ENCODE measurements around the gene FOXRED2.
"Not testable (repeated sequence)": the region's sequence is repeated elsewhere in the genome, so short reads cannot be mapped to it uniquely, and the experiment has no call there.

The FOXRED2 gene

GRCh38 chr22:36469094-36469710 is 37.6 kb downstream of the FOXRED2 start:
- DNase-seq (ENCODE audit: low read depth), result no peak

DNA sequence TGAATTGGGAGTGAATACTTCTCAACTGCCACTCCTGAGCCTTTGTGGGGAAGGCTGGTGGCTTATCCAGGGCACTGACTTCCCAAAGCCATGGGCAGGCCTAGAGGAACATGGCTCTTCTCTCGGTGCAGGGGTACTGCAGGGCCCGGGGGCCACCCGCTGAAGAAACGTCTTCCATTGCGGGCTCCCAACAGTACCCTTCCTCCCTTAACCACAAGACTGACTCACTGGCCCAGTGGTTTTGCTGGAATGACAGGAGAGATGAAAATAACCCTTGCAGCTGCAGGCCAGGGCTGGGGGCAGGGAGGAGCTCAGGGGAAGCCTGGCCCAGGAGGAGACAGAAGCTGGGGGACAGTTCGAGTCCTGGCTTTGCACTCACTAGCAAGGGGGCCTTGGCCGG is 38.9 kb downstream of the FOXRED2 start:
- no peak for DNase-seq (ENCODE audit: low read depth)

GRCh38 chr22:36467042-36467810 is 39.6 kb downstream of the FOXRED2 start:
- no peak for DNase-seq (ENCODE audit: low read depth)

DNA sequence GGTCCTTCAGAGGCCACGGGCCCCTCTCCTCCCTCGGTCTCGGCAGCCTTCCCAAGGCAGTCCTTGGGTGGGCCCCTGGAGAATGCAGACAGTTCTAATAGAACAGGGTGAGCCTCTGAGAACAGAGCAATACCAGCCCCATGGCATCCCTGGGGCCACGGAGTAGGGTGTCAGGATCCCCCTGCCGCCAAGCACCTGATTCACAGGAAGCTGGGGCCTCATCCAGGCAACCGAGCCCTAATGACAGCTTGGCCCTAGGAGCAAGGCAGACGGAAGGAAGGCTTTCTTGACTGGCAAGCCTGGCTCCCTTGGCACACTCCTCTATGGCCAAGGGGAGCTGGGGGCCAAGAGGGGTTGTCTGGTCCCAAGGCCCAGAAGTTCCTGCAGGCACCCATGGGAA is 40.6 kb downstream of the FOXRED2 start:
- DNase-seq (ENCODE audit: low read depth), result no peak

- DNase-seq (ENCODE audit: low read depth), result no peak
Measured at GRCh38 chr22:36465232-36466021, 41.4 kb downstream of the FOXRED2 start.

DNA sequence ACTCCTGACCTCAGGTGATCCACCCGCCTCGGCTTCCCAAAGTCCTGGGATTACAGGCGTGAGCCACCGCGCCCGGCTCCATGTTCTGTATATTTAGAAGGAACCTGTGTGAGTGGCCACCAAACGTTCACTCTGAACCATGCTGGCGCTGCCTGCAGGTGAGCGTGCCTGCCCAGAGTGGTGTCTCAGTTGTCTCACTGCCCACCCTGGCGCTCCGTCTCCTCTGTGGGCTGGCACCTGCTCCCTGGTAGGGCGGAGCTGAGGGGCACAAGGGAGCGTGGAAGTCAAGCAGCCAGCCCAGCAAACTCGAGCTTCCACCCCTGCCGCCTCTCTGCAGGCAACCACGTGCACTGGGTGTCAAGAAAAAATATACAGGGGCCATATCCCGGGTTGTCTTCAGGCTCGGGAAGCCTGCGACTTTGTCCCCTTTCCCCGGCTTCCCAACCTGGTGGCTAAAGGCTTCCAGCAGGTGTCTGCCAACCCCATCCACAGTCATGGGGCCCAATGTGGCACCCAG is 42.1 kb downstream of the FOXRED2 start:
- no peak for DNase-seq (ENCODE audit: low read depth)

GRCh38 chr22:36463783-36464184 is 43.1 kb downstream of the FOXRED2 start:
- no peak for DNase-seq (ENCODE audit: low read depth)

GRCh38 chr22:36461665-36462649 is 44.9 kb downstream of the FOXRED2 start:
- DNase-seq (ENCODE audit: low read depth), result no peak

DNA sequence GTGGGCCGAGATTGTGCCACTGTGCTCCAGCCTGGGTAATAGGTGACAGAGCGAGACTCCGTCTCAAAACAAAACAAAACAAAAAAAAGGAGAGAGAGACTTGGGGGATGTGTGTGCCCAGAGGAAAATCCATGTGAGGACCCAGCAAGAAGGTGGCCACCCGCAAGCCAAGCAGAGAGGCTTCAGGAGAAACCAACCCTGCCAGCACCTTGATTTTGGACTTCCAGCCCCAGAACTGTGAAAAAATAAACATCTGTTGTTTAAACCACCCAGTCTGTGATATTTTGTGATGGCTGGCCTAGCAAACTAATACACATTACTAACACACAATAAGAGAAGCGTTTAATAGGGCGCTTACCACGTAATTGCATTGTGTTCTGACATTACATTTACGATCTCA is 46.6 kb downstream of the FOXRED2 start:
- no peak for DNase-seq (ENCODE audit: low read depth)

DNA sequence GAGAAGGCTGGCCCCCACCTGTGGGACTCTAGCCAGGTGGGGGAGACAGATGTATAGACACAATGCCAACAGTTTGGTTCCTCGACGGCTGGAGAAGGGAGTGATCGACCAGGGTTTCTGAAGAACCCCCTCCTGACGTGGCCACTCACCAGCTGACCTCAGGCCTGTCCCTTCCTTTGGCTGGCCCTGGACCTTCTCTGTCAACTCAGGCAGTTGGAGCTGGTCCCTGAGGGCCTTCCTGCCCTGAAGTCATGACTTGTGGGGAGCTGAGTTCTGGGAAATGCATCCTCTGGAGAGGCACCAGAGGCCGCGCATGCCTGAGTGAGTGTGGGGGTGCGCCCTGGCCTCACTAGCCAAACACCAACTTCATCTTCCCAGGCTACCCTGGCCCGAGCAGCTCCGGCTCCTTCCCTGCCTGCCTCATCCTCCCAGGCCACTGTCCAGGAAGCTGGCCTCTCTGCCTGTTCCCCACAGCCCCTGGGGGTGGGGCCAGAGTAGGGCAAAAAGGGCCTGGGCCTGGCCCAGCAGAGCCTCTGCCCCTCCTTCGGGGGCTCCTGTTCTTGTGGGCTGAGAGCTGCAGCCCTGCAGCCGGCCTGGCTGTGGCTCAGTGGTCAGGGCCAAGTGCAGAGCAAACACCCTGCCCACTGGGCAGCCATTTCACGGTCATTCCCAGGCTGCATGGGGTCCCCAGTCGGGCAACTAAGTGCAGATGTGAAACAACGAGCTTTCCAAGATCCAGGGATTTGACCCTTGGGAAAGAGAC is 49.0 kb downstream of the FOXRED2 start:
- no peak for DNase-seq (ENCODE audit: low read depth)

- no peak for DNase-seq (ENCODE audit: low read depth)
Measured at GRCh38 chr22:36456464-36456845, 50.4 kb downstream of the FOXRED2 start.

- DNase-seq (ENCODE audit: low read depth), result no peak
Measured at GRCh38 chr22:36455571-36456463, 51.0 kb downstream of the FOXRED2 start.

DNA sequence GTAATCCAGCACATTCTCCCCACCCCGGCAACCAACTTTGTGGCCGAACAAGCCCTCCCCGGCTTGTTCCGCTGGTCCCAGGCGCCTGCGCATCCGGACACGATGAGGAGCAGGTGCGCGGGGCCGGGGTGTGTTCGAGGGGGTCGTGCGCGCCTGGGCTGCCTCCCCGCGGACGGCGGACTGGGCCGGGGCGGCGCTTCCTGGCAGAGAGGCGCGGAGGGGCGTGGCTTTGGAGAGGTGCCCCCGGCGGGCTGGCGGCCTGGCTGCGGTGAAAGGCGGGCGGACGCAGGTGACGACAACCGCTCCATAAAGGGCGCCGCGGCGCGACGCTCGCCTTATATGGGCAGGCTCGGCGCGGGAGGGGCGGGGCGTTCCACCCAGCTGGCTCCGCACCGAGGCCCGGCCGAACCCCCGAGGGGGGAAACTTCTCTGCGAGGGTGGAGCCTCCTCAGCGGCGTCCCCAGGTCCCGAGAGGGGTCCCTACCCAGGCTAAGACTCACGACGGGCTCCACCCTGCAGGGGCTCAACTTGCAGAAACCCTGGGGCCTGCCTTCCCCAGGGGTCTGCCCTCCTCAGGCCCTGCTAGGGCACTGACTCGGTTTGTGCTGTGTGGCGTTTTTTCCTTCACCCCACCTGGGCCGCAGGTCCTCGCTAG is 51.8 kb downstream of the FOXRED2 start:
- peak; percentile 95 for DNase-seq (ENCODE audit: low read depth)

GRCh38 chr22:36453855-36454378 is 52.9 kb downstream of the FOXRED2 start:
- DNase-seq (ENCODE audit: low read depth), result no peak

DNA sequence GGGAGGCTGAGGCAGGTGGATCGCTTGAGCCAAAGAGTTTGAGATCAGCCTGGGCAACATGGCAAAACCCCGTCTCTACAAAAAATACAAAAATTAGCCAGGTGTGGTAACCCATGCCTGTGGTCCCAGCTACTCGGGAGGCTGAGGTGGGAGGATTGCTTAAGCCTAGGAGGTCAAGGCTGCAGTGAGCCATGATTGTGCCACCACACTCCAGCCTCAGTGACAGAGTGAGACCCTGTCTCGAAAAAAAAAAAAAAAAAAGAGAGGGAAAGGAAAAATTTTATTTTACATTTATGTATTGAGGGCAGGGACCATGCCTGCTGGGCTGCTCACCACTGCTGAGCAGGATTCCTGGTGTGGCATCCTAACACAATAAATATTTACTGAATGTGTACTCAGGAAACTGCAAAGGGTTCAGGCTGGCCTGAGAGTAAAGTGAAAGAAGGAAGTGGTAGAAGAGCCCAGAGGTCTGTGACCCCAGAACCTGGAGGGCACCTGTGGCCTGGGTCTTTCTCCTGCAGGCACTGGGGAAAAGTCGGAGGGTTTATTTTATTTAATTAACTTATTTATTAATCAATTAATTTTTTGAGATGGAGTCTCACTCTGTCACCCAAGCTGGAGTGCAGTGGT is 53.7 kb downstream of the FOXRED2 start:
- DNase-seq (ENCODE audit: low read depth), result not testable (repeated sequence)

DNA sequence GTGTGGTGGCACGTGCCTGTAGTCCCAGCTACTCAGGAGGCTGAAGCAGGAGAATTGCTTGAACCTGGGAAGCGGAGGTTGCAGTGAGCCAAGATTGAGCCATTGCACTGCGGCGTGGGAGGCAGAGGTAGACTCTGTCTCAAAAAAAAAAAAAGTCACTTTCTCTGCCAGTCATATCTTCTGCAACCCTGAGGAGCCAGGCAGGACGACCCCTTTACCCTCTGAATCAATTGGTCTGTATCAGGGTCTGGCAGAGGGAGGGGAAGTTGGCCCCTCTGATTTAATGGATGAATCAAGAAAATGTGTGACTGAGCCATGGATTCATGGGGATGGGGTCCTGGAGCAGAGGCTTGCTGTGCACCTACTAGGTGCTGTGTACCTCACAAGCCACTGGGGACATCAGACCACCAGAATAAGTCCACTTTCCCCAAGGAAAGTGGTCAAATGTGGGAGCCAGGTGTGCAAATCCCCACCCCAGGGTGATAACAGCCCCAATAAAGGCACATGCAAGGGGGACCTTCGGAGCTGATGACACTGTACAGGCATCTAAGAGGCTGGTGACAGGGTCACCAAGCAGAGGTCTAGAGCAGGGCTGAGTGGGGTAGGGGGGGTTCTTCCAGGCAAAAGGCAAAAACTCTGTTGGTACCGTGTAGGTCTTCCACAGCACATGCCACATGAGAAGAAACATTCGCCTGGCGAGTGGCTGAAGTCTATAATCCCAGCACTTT is 54.4 kb downstream of the FOXRED2 start:
- DNase-seq (ENCODE audit: low read depth), result no peak

- DNase-seq (ENCODE audit: low read depth), result not testable (repeated sequence)
Measured at GRCh38 chr22:36450923-36451322, 55.9 kb downstream of the FOXRED2 start.

All from T-helper 22 cell (primary cell).